Islet precursor cell (in vitro differentiated cells): Measurements from ENCODE around the gene OR2T11.
"Not testable (repeated sequence)": the region's sequence is repeated elsewhere in the genome, so short reads cannot be mapped to it uniquely, and the experiment has no call there.

ENCODE experiments used
- DNase-seq: peaks from one replicate; pipeline ENCODE4 v3.0.0-alpha.2; 2018

OR2T11 gene

DNA sequence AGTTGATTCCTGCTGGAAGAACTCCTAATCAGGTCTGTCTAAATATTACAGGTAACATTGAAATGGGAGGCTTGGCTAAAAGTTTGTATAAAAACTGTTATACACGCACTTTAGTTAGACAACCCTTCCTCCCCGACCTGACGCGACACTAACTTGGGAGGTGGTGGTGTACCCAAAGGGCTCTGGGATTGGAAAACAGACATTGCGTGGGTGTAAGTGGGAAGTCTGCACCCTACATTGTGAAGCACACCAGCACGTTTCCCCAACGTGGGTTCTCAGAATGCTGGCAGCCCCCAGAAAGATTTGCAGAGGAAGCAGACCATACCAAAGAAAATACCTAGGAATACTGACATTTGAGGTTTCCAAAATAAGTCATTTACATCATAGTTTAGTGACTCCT is 16.8 kb downstream of the OR2T11 start:
- no peak for DNase-seq

DNA sequence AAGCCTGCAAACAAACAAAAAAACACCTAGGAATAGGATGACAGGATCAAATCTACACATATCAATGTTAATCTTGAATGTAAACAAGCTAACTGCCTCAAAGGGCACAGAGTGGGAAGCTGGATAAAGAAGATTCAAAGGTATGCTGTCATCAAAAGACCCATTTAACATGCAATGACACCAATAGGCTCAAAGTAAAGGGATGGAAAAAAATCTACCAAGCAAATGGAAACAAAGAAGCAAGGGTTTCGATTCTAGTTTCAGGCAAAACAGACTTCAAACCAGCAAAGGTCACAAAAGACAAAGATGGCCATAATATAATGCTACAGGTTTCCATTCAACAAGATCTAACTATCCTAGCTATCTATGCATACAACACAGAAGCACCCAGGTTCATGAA is 21.1 kb downstream of the OR2T11 start:
- DNase-seq = no peak

DNA sequence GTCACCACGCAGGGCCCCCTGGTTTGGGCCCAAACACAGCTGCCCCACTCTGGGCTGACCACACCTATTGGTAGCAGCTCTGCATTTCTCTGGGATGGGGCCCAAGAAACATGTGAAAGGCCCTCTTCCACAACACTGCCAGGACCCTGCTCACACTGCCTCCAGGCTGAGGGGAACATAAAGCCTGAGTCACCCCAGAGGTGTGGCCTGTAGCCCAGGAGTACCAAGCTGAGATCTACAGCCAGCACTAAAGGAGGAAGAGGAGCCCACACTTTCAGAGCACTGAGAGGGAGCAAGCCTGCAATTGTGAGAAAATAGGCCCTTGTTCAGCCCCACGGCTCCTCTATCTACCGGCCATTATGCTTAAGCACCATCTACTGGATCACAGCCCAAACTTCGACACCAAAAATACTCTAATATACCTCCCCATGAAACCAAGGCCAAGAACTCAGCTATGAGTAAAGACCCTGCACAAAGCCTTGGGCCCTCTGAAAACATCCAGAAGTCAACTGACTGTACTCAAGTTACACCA is 22.9 kb downstream of the OR2T11 start:
- no peak for DNase-seq

DNA sequence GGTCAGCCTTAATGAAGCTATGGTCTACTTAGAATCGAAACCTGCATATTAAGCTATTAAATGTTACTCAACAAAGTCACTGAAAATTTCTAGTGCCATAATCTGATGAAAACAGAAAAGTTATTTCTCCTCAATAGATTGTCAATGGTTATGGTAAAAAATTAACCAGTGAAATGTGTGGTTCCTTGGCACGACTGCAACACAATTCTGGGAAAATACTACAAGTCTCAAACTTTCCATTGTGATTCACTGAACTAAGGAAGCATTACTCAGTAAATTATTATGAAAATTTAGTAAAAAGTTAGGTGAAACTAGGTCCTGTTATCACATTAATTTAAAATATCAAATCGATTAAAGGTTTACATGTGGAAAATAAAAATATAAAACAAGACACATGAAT is 24.6 kb downstream of the OR2T11 start:
- no peak for DNase-seq

DNA sequence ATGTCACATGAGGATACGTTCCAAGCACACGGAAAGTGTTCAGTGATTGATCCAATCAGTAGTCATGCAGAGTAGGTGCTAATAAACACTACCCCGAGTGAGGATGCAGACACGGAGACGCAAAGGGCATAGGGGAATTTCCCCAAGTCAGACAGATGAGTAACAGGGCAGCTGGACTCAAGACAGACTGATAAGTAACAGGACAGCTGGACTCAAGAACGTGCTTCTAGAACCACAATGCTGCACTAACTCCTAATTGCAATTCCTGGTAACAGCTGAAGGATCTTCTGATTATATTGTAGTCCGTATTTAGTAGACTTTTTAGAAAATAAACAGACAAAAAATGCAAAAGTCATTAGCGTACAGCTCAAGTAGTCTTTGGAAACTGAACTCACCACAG is 35.5 kb downstream of the OR2T11 start:
- DNase-seq = no peak

DNA sequence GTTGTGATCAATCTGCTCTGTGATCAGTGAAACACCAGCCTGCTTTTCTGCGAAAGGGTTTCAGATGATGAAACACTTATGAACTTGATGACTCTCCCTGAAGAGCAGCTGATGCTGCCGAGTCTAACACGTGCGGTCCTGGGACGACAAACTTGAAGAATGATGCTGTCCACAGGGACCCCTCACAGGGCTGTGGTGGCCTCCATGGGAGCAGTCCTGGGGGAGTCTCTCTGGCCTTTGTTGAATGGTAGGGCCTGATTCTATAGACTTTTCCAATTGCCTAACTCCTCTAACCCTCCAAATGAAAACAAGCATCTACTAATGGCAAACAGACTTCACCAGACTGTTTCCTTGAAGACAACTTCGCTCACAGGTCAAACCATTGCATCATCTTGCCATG is 37.3 kb downstream of the OR2T11 start, which contains the start of gene OR2T10:
Gene OR2T10, minus strand, starts transcription at position 112 of the 400 bp plus-strand sequence. CDS start 3,932 bp downstream, outside the sequence.
- DNase-seq = no peak

DNA sequence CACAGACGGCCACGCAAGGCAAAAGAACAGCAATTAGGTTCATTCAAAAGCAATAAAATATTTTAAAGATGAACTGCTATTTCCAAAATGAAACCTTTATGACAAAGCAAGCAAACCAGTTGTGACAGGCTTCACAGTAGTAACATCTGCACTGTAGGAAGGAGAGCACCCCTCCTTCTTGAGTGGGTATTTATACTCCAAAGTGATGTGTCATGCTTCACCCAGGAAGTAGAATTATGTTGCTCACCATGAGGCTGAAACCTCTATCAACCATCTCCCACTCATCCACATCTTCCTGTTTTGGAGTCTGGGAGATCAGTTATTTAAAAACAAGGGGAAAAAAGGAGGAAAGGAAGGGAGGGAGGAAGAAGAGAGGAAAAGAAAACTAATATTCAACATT is 38.3 kb downstream of the OR2T11 start:
- no peak for DNase-seq

DNA sequence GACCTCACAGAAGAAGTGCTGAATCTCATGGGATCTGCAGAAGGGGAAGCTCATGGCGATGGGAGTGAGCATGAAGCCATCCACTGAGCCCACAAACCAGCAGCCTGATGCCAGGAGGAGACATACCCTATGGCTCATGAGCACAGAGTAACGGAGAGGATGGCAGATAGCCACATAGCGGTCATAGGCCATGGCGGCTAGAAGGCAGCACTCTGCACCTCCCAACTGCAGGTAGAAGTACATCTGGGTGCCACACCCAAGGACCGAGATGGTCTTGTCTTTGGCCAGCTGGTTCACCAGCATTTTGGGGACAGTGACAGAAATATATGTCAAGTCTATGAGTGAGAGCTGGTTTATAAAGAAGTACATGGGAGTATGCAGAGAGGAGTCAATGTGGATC is 41.7 kb downstream of the OR2T11 start:
- DNase-seq = no peak

DNA sequence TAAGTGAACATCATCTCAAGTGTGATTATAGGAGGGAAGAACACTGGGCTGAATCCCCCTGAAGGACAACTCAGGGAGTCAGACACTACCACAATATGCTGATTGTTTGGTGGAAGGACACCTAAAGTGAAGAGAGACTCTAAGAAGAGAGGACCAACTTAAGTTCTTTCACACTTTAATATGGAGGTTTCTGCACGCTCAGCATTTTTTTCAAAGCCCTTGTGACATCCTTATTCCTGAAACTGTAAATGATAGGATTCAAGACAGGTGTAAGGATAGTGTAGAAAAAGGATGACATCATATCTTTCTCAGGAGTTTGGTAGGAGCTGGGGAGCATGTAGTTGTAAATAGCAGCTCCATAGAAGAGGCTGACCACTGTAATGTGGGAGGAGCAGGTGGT is 42.2 kb downstream of the OR2T11 start:
- no peak for DNase-seq

DNA sequence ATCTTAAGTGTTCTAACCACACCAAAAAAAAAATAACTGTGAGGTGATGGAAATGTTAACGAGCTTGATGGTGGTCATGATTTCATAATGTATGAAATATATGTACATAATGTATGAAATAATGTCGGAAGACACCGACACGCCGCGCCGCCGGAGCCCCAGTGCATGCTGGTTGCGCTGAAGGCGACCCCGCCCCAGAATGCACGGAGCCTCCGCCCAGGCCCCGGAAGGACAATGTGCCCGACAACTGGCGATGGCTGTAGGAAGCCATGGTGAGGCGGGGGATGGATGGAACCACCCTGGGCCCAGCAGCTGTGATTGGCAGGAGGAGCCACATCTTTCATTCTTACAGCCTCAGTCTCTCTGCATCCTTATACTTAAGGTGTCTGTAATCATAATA is 44.8 kb downstream of the OR2T11 start:
- DNase-seq = no peak

DNA sequence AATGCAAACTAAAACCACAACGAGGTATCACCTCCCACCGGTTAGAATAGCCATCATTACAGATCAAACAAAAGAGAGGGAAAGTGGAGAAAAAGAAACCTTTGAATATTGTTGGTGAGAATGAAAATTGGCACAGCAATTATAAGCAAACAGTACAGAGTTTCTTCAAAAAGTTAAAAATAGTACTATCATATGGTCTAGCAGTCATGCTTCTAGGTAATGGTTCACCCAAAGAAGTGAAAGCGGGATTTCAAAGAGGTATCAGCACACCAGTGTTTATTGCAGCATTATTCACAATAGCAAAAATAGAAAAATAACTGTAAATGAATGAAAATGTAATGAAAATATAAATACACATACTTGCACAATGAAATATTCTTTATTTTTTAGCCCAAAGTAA is 45.6 kb downstream of the OR2T11 start:
- DNase-seq = no peak

DNA sequence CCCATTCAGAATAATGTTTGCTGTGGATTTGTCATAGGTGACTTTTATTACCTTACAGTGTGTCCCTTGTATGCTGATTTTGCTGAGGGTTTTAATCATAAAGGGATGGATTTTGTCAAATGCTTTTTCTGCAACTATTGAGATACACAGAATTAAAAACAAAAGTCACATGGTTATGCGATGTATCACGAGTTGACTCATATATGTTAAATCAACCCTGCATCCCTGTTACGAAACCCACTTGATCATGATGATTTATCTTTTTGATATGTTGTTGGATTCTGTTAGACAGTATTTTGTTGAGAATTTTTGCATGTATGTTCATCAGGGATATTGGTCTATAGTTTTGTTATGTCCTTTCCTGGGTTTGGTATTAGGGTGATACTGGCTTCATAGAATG is 49.6 kb downstream of the OR2T11 start:
- no peak for DNase-seq

DNA sequence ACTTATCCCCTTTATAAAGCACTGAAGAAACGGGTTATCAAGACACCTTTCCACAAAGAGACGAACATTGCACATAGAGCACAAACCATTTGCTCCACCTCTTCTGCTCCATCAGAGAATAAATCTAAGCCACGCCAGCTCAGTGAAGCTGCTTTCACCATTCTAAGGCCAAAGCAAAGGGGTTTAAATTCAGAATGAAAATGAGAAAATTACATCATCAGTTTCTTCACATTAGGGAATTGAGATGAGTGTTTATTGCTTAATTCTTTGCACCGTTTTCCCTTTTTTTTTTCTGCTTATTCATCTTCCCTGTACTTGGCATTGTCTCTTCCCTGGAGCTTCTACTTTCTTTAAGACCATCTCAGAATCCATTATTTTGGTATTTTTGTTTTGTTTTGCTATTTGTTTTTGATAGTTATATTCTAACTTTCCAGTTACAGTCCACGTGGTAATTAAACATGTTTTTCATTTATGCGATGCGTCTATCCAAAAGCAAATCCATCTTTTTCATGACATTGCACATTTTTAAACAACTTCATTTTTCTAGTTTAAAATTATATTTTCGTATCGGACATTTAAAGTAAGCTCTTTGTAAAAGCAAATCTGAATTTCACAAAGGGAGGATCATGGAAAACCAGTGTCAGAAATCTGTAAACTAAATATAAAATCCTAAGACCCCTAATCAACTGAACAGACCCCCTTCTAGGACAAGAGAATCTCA is 58.5 kb downstream of the OR2T11 start:
- DNase-seq = no peak

DNA sequence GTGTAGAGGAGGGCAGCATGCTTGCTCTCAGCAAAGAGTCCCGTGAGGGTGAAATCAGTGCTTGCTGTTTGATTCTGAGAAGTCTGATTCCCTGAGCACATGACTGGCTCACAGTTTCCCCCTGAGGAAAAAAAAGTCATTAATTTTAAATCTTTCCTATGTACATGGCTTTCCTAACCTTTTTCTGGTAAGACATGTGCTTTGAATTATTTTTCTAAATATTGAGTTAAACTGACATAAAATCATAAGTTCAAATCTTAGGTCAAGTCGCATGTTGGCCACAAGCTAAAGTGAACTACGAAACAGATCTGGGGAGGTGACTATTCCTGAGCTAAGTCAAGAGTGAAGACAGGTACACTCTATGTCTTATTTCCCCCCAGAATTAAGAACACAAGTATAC is 60.2 kb downstream of the OR2T11 start, which contains the start of gene OR2T34:
Gene OR2T34, minus strand, starts transcription at position 101 of the 400 bp plus-strand sequence. Its CDS starts 0 bp downstream, at position 101.
- not testable (repeated sequence) for DNase-seq

DNA sequence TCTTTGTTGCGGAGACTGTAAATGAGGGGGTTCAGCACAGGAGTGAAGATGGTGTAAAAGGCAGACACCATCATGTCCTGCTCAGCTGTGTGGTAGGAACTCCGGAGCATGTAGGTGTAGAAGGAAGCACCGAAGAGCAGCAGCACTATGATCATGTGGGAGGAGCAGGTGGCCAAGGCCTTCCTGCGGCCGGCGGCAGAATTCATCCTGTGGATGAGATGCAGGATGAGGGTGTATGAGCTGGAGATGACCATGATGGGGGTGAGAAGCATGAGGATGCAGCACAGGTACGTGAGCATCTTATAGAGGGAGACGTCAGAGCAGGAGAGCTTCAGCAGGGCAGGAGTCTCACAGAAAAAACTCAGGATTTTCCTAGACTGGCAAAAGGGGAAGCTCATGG is 61.0 kb downstream of the OR2T11 start:
- not testable (repeated sequence) for DNase-seq
